GM12873 (cell line): ENCODE data around the gene KCNQ2.

Source experiments
- TF ChIP-seq, protein P1 (sequence below): IDR thresholded peaks from 2 replicates; pipeline ENCODE4 v1.5.1; 2012; ENCODE audit warnings: low read depth, mild to moderate bottlenecking, moderate library complexity, low read length, control low read depth; ENCODE audit not compliant: insufficient read depth; ENCODE audit errors: missing control alignments

Gene KCNQ2

DNA sequence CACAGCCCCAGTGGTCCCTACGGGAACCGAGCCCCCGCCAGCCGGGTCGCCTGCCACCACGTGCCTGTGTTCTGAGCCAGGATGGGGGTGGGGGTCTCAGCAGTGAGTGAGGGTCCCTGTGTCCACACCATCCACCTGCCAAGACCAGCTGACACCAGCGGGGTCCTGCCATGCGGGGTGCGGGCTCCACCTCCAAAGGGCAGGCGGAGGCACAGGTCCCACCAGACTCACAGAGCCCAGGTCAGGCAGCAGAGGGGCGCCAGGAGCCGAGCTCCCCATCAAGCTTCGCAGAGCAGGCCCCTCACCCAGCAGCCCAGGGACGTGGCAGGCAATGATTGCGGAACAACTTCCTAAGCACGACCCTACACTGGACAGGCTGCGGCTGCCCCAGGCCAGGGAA, 50.5 kb downstream of the KCNQ2 start:
- TF ChIP-seq, protein P1, sequence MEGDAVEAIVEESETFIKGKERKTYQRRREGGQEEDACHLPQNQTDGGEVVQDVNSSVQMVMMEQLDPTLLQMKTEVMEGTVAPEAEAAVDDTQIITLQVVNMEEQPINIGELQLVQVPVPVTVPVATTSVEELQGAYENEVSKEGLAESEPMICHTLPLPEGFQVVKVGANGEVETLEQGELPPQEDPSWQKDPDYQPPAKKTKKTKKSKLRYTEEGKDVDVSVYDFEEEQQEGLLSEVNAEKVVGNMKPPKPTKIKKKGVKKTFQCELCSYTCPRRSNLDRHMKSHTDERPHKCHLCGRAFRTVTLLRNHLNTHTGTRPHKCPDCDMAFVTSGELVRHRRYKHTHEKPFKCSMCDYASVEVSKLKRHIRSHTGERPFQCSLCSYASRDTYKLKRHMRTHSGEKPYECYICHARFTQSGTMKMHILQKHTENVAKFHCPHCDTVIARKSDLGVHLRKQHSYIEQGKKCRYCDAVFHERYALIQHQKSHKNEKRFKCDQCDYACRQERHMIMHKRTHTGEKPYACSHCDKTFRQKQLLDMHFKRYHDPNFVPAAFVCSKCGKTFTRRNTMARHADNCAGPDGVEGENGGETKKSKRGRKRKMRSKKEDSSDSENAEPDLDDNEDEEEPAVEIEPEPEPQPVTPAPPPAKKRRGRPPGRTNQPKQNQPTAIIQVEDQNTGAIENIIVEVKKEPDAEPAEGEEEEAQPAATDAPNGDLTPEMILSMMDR = no peak

DNA sequence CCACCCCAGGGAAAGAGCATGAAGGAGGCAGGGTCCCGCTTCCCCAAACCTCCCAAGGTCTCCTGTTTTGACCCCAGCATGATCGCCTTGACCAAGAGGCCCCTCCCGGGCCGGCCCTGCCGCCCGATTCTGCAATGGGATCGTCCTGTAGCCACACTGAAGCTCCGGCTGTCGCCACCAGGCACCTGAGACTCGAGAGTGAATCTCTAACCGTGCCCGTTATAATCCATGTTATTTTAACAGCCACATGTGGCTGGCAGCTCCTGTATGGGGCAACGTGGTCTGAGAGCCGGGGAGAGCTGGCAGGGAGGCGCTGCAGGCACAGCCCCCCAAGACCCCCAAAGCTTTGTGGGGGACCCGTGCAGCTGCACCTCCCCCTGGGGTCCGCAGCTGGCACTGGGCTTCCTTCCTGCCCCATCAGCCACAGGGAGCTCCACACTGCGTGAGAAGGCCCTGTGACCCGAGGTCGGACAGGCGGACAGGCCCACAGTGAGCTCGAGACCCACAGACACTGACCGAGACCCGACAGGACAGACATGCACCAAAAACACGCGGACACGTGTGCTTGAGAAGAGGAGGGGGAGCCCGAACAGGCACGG, 51.3 kb downstream of the KCNQ2 start:
- TF ChIP-seq, protein P1 = no peak

DNA sequence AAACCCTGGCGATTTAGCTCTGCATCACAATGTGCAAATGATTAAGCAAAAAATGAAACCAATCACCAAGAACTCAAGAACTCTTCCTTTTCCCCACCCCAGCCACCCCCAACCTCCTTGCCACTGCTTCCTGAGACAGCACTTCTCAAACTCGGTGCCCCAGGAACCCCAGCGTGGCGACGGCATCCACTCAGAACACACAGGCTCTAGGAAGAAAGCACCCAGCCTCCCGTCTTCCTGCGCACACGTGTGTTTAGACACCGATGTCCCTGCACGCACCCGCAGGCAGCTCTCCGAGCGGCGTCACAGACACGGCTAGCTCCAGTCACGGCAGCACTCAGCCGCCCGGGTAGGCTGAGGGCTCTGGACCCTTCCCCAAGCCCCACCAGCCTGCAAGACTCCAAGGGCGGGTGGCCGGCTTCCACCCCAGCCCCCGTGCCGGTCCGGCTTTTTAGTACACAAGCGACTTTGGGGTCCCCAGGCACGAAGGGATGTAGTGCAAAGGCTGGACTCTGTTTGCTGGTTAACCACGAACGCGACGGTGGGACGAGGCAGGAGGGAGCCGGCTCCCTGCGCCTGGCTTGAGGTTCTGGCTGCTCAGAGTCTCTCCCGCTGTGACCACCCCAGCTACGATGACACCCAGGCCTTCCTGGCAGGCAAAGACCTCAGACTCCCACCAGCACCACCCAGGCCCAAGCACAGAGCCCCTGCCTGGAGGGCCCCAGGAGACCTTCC, 51.9 kb downstream of the KCNQ2 start:
- TF ChIP-seq, protein P1 = no peak

DNA sequence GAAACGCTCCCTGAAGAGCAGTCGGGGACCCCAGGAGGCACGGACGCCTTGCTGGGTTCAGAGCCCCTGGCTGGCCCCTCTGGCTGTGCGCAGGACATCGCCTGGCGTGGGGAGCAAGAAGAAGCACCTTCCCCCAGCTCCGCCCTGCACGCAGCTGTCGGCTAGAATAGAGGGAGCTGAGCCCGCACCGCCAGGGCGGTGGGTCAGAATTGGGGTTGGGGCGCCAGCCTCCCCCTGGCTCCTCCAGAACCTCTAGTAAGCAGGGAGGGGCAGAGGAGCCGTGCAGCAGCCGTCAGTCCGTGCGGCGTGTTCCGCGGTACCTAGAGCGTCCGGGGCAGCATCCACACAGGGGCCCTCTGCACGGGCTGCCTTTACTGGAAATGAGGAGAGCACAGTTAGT, 53.2 kb downstream of the KCNQ2 start:
- TF ChIP-seq, protein P1 = no peak

DNA sequence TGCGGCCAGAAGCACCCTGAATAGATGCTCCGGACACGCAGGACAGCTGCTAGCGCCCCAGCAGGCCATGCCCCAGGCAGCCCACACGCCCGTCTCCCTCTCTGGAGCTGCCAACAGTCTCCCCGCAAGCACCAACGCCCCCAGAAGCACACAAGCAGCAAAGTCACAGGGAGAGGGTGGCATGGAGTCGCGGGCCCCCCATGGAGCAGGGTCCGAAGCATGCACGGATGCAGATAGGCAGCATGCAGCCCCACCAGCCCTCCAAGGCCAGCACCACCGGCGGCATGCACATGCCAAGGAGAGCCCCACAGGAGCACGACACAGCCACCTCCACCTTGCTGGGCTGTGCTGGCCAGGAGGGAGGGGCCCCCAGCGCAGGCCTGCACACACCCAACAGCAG, 53.8 kb downstream of the KCNQ2 start:
- TF ChIP-seq, protein P1 = no peak

DNA sequence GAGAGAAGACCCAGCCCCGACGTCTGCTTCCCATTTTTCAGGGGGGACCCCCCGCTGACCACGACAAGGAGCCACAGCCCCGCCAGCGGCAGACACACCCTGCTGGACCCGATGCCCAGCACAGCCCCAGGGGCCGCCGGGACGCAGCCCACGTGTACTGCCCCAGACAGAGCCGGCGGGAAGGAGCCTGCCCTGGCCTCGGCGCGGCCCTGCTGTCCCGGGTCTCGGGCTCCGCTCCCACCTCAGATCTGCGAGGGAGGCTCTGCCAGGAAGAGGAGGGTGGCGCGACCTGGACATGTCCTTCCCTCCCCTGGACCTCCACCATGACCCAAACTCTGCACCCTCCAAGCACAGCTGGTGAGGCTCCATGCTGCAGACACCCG, 54.7 kb downstream of the KCNQ2 start:
- TF ChIP-seq, protein P1 = no peak

DNA sequence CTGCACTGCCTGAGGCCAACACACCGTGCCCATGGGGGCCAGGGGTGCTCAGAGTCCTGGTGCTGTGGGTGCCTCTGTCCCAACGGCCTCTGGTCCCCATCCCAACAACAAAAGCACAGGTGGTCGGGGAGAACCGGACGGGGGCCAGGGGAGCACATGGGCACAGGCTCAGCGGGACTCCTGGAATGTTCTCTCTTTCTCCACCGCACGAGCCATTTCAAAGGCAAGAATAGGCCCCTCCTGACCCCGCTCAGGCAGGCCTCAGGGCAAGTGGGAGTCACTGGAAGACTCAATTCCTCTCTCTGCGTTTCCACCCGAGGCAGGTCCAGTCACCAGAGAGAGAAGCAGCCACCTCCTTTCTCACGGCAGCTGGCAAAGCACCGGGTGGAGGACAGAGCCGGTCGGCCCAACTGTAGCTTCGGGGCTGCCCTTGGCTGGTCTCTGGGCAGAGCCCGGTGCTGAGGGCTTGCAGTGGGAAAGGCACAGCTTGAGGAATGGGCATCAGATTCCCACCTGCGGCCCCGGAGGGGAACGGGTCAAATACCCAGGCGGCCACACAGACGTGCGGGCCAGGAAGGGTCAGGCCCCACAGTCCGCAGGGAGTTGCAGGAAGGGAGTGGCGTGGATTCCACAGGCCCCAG, 55.2 kb downstream of the KCNQ2 start:
- TF ChIP-seq, protein P1 = no peak
